ENCODE data around the gene TC2N. TPM values are rescaled to one million over a fixed set of nuclear protein-coding genes. Genes with fewer than 3 reads are reported as not detected.

TC2N gene
- total and polyA plus RNA-seq, 5 experiments from 2014 or later = 125 to 309 (median 167) TPM

DNA sequence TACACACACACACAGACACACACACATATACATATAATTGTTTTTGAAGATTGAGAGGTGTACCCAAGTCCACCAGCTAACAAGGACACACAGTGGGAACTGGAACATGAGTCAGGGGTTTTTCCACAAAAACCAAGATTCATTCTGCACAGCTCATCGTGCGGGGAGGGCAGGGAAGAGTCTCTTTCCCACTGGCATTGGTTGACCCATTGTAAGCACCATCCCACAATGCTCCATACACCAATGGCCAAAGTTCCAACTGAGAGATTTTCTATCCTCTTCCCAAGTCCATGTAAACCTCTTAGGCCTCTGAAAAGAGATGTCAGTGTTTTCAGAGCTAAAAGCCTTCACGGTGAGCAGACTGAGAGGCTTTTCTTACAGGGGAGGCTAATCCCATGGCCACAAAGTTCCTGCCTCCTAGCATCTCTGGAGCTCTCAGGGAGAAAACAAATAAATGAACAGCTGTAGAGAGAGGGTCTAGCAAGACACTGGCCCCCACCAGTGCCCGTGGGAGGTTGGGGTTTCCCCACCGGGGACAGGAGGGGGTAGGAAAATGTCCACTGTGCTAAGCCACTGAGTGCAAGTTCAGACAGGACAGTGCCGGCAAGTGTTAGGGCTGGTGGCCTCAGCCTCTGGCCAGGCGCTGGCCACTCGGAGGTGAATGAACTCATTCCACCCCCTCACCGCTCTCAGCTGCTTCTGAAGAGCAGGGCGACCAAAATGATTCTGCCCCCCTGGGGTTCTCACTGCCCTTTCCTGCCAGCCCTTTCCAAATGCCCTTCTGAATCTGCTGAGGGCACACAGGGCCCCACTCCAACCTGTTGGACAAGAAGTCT, 21.5 kb upstream of the TC2N start:
- H3K4me1 Mint-ChIP-seq = peaks cover 34 to 73% (median 65%) of the 10 kb centered on the region in 4 donors

DNA sequence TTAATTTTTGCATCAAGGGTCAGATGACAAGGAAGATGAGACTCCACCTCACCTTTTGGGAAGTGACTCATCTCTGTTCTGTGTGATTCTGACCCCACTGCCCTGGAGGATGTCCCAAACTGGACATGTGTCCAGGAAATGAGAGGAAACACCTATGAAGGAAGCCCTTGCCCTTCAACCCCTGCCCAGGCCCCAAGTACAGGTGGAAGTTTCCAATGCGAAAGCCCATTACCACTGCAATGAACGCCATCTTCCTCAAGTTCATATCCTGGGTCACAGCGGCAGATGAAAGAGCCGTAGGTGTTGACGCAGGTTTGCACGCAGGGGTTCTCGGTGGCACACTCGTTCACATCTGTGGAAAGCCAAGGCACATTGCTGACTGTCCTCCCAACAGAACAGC, 19.6 kb upstream of the TC2N start:
- ATAC-seq (no peak), DNase-seq (no peak)
- Mint-ChIP-seq H3K4me1 (peaks cover 30 to 63% (median 51%) of the 10 kb centered on the region in 4 donors), H3K36me3 (no peaks in the 10 kb centered on the region), H3K27me3 (no peaks in the 10 kb centered on the region), H3K4me3 (no peak overlapping the region), H3K27ac (peak overlapping the region in 6 of 10 donors; percentile 3 to 77 (median 47)), H3K9me3 (no peaks in the 10 kb centered on the region)
- POLR2A ChIA-PET = no interaction called here

More for the DNA sequence above, 21.5 kb upstream of the TC2N start:
- Mint-ChIP-seq H3K27ac (peak overlapping the region; percentile 55 to 95 (median 92)), H3K36me3 (no peaks in the 10 kb centered on the region), H3K4me3 (peak overlapping the region in 2 of 10 donors; percentile 39 to 49), H3K27me3 (no peaks in the 10 kb centered on the region), H3K9me3 (no peaks in the 10 kb centered on the region)
- POLR2A ChIA-PET = interaction anchor here (0.6 to 15.0 kb wide), 7 partner anchors 8 to 64 kb away, joined by 3 to 317 read pairs (median 5); partner anchors contain the start of gene TC2N
- ATAC-seq (no peak), DNase-seq (no peak)

DNA sequence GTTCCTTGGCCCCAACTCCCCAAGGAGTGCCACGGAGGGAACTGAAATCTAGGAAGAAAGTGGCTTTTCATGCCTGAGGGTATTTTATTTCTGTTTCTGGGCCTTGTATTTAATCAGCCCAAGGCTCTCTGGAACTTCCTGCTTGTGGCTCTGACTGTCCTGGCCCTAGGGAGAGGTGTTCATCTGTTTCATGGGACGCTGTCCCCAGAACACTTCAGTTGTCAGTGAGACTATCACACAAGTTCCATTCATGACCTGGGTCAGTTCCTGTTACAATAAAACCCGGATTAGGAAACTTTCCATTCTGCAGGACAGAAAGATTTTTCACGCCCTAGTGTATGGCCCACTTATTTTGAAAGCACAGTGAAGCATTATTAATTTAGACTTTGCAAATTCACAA, 18.5 kb upstream of the TC2N start:
- DNase-seq = no peak
- POLR2A ChIA-PET = interaction anchor here (4.7 kb wide), 1 partner anchor 12 kb away, joined by 59 read pairs; no protein-coding TSS in a partner anchor
- ATAC-seq = no peak
- no peaks in the 10 kb centered on the region for H3K27me3 Mint-ChIP-seq
- no peak overlapping the region for H3K4me3 Mint-ChIP-seq
- H3K36me3 Mint-ChIP-seq = no peaks in the 10 kb centered on the region
- H3K27ac Mint-ChIP-seq = peak overlapping the region in 9 of 10 donors; percentile 35 to 83 (median 61)
- H3K9me3 Mint-ChIP-seq = peaks cover 0 to 3% (median 0%) of the 10 kb centered on the region in 9 donors
- H3K4me1 Mint-ChIP-seq = peaks cover 27 to 58% (median 47%) of the 10 kb centered on the region in 4 donors

DNA sequence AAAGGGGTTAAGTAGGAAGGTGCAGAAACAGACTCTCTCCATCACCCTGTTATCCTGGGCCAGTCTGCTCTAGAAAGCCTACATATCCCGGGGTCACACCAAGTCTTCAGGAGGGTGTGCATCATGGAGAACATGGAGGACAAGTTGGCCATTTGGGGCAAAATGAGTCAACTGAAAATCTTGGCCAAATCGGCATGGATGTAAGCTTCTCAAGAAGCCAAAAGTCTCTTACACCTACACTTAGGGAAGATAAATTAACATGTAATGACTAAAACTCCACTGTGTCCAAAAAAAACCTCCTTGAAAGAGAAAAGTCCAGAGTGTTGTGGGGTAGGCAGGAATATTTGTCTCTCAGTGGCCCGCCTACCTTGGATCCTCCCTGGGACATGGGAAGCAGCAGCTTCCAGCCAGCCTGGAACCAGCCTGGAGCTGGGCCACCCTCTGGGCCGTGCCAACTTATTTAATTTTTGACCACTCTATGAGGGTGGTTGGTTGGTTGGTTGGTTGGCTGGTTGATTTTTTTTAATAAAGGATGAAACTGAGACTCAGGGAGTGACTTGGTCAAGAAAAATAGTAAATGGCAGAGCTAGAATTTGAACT, 17.9 kb upstream of the TC2N start:
- Mint-ChIP-seq H3K4me1 (peaks cover 24 to 58% (median 47%) of the 10 kb centered on the region in 4 donors), H3K27ac (peak overlapping the region in 8 of 10 donors; percentile 13 to 86 (median 50)), H3K4me3 (peak overlapping the region in 1 of 10 donors; percentile 14), H3K36me3 (no peaks in the 10 kb centered on the region), H3K27me3 (no peaks in the 10 kb centered on the region), H3K9me3 (peaks cover 0 to 3% (median 0%) of the 10 kb centered on the region in 9 donors)
- DNase-seq (no peak), ATAC-seq (no peak)
- POLR2A ChIA-PET = interaction anchor here (0.6 to 4.7 kb wide), 2 partner anchors 12 to 49 kb away, joined by 3 to 59 read pairs; no protein-coding TSS in a partner anchor

DNA sequence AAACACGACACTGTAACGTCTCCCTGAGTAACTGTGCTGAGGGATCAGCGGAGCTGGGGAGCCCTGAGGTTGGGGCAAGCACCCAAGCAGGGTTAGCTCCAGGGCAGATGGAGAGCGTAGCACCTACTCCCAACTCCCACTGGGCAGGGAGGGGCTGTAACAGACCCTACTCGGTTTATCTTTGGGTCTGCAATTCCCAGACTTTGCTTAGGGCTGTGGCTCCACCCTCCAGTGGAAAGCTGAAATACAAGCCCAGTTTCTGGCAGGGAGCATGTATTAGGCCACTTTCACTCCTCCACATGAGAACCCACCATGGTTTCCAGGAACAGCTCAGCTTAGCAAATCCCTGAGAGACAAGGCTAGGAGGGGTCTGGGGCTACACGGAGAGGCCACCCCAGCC, 17.3 kb upstream of the TC2N start:
- no peaks in the 10 kb centered on the region for H3K27me3 Mint-ChIP-seq
- H3K9me3 Mint-ChIP-seq = peaks cover 0 to 3% (median 0%) of the 10 kb centered on the region in 9 donors
- no peaks in the 10 kb centered on the region for H3K36me3 Mint-ChIP-seq
- H3K4me3 Mint-ChIP-seq = peak overlapping the region in 1 of 10 donors; percentile 14
- H3K27ac Mint-ChIP-seq = peak overlapping the region in 8 of 10 donors; percentile 13 to 82 (median 50)
- POLR2A ChIA-PET = interaction anchor here (4.7 kb wide), 1 partner anchor 11 kb away, joined by 59 read pairs; no protein-coding TSS in a partner anchor
- peaks cover 20 to 58% (median 46%) of the 10 kb centered on the region in 4 donors for H3K4me1 Mint-ChIP-seq
- DNase-seq (peak in 1 of 10 donors; percentile 22), ATAC-seq (no peak)

DNA sequence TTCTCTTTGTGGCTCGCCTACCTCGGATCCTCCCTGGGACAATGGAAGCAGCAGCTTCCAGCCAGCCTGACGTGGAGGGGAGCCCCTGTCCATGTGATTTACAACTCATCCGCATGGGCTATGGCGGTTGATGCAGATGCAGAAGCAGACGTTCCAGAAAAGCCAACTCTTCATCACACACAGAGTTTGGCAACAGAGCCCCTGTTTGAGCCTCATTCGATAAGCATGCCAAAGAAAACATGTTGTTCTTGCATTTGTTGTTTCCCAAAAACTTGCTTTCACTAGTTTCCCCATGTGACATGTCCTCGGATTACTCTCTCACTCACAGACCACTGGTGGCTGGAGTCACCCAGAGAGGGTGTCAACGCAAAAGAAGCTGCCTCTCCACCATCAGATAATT, 16.4 kb upstream of the TC2N start:
- peaks cover 24 to 58% (median 45%) of the 10 kb centered on the region in 4 donors for H3K4me1 Mint-ChIP-seq
- peak overlapping the region in 1 of 10 donors; percentile 45 for H3K4me3 Mint-ChIP-seq
- DNase-seq (peak in 1 of 10 donors; percentile 13), ATAC-seq (no peak)
- H3K9me3 Mint-ChIP-seq = peaks cover 0 to 3% (median 0%) of the 10 kb centered on the region in 9 donors
- H3K27ac Mint-ChIP-seq = peak overlapping the region in 5 of 10 donors; percentile 14 to 84 (median 57)
- POLR2A ChIA-PET = interaction anchor here (0.5 to 4.7 kb wide), 2 partner anchors 10 to 461 kb away, joined by 4 to 59 read pairs; no protein-coding TSS in a partner anchor
- no peaks in the 10 kb centered on the region for H3K27me3 Mint-ChIP-seq
- H3K36me3 Mint-ChIP-seq = no peaks in the 10 kb centered on the region

DNA sequence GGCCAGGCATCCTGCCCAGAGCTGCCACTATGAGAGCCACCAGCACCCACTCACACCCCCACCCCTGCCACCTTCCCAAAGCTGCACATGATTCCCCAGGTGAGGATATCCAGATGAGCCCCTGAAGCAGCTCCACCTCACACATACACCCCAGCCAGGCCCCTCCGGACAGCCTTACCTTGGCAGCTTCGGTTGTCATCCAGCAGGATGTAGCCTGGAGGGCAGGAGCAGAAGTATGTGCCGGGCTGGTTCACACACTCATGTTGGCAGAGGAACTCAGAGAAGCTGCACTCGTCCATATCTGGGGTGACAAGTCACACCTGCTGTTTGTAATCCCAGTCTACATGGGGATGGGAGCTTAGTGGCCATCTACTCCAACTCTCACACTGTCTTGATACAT, 15.4 kb upstream of the TC2N start:
- peaks cover 0 to 3% (median 0%) of the 10 kb centered on the region in 9 donors for H3K9me3 Mint-ChIP-seq
- peak overlapping the region in 7 of 10 donors; percentile 52 to 80 (median 72) for H3K27ac Mint-ChIP-seq
- H3K36me3 Mint-ChIP-seq = no peaks in the 10 kb centered on the region
- POLR2A ChIA-PET = interaction anchor here (0.5 to 4.7 kb wide), 7 partner anchors 9 to 87 kb away, joined by 3 to 59 read pairs (median 3); partner anchors contain the start of gene TC2N
- DNase-seq (peak in 1 of 10 donors; percentile 58), ATAC-seq (no peak)
- H3K4me3 Mint-ChIP-seq = no peak overlapping the region
- peaks cover 27 to 63% (median 50%) of the 10 kb centered on the region in 4 donors for H3K4me1 Mint-ChIP-seq
- no peaks in the 10 kb centered on the region for H3K27me3 Mint-ChIP-seq

DNA sequence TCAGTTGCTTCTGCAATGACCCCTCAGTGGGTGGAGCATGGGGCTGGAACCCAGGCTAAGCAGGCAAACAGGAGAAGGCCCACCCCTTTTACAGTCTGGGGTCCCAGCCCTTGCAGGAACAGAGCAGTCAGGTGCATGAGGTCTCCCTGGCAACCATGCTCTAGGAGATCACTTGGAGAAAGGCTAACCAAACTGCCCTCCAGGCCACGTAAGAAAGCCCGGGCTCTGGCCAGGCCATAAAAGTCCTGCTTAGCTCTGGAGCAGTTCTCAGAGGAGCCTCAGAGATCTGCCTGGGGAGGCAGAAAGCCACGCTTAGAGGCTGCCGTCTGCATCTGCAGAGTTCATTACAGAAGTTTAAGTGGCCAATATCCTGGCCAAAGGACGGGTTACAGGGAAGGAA, 15.0 kb upstream of the TC2N start:
- H3K36me3 Mint-ChIP-seq = no peaks in the 10 kb centered on the region
- ATAC-seq (no peak), DNase-seq (peak in 1 of 10 donors; percentile 60)
- POLR2A ChIA-PET = interaction anchor here (0.6 to 4.7 kb wide), 7 partner anchors 9 to 42 kb away, joined by 3 to 59 read pairs (median 3); partner anchors contain the start of gene TC2N
- peaks cover 0 to 3% (median 0%) of the 10 kb centered on the region in 9 donors for H3K9me3 Mint-ChIP-seq
- H3K4me3 Mint-ChIP-seq = no peak overlapping the region
- peak overlapping the region in 4 of 10 donors; percentile 52 to 80 (median 74) for H3K27ac Mint-ChIP-seq
- peaks cover 31 to 67% (median 54%) of the 10 kb centered on the region in 4 donors for H3K4me1 Mint-ChIP-seq
- no peaks in the 10 kb centered on the region for H3K27me3 Mint-ChIP-seq

DNA sequence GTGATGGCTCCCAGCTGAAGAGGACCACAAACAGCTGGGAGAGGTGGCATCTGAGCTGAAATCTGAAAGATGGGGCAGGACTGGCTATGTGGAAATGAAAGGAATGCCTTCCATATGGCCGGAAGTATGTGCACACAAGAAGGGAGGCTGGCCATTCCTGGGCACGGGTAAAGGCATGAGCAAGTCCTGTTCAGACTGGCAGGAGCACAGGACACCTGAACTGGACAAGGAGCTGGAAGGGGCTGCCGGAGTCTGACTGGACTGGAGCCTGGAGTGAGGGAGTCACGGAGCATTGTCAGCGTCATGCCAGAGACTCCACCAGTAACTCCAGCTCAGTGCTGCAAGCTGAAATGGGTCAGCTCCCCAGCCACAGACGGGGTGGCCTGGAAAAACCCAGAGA, 11.9 kb upstream of the TC2N start:
- POLR2A ChIA-PET = interaction anchor here (1.0 to 2.6 kb wide), 4 partner anchors 10 to 21 kb away, joined by 4 to 20 read pairs (median 12); partner anchors contain the start of gene TC2N
- Mint-ChIP-seq H3K4me3 (peak overlapping the region in 2 of 10 donors; percentile 14 to 30), H3K27ac (peak overlapping the region; percentile 42 to 97 (median 87)), H3K36me3 (no peaks in the 10 kb centered on the region), H3K27me3 (no peaks in the 10 kb centered on the region), H3K4me1 (peaks cover 42 to 87% (median 74%) of the 10 kb centered on the region in 4 donors), H3K9me3 (peaks cover 0 to 3% (median 0%) of the 10 kb centered on the region in 9 donors)
- no peak for ATAC-seq
- peak in 1 of 10 donors; percentile 42 for DNase-seq

DNA sequence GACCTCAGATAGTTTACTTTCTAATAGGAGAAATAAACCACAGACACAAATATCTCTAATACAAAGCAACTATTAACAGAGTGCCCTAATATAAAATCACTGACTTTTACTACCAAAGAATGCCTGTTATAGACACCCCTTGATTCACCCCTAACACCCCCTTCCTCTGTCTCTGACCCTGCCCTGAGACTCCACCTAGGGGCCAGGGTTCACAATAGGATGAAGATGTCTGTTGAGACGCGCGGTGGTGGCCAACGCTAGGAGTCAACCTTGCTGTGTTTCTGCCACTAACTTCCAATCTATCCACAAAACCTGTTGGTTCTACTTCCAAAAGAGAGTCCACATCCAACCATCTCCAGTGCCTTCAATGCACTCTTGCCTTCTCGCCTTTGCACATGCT, 10.9 kb upstream of the TC2N start:
- peak in 1 of 10 donors; percentile 65 for DNase-seq
- peaks cover 49 to 92% (median 79%) of the 10 kb centered on the region in 4 donors for H3K4me1 Mint-ChIP-seq

DNA sequence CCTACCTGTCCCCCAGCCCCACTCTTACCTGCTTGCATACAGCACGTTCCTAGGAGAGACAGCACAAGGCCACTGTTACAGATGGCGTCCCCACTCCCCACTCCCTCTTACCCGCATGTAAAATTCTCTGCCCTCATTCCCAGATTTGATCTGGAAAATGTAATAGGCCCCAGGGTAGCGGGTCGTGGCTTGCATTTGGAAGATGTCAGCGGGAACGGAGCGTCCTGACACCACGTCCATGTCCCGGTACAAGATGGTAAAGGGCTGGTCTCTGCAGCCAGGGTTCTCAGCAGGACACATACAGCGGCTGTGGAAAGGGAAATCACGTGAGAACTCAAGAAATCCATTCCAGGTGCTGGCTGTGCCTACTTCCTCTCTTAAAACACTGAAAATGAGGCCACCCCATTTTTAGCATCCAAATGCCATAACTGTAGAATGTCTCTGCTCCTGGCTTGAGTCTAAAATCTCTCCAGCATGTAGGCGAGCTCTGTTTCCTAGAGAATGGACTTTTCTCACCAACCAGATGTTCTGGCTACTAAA, 10.1 kb upstream of the TC2N start:
- Mint-ChIP-seq H3K4me3 (peak overlapping the region in 1 of 10 donors; percentile 20), H3K4me1 (peaks cover 53 to 94% (median 85%) of the 10 kb centered on the region in 4 donors), H3K27ac (peak overlapping the region in 9 of 10 donors; percentile 45 to 97 (median 87)), H3K36me3 (no peaks in the 10 kb centered on the region), H3K27me3 (no peaks in the 10 kb centered on the region), H3K9me3 (peaks cover 0 to 3% (median 0%) of the 10 kb centered on the region in 9 donors)
- ATAC-seq (no peak), DNase-seq (peak in 1 of 10 donors; percentile 18)
- POLR2A ChIA-PET = interaction anchor here (12.3 kb wide), 1 partner anchor 18 kb away, joined by 317 read pairs; no protein-coding TSS in a partner anchor

More for the DNA sequence above, 10.9 kb upstream of the TC2N start:
- Mint-ChIP-seq H3K27me3 (no peaks in the 10 kb centered on the region), H3K27ac (peak overlapping the region in 8 of 10 donors; percentile 1 to 97 (median 88)), H3K4me3 (peak overlapping the region in 1 of 10 donors; percentile 15), H3K36me3 (no peaks in the 10 kb centered on the region), H3K9me3 (peaks cover 0 to 3% (median 0%) of the 10 kb centered on the region in 9 donors)
- POLR2A ChIA-PET = interaction anchor here (2.6 to 12.3 kb wide), 2 partner anchors 11 to 17 kb away, joined by 14 to 317 read pairs; no protein-coding TSS in a partner anchor
- no peak for ATAC-seq
